Amniotic epithelial cell (primary cell): ENCODE results near the gene PKD1L1.
"Not testable (repeated sequence)": the region's sequence is repeated elsewhere in the genome, so short reads cannot be mapped to it uniquely, and the experiment has no call there.

ENCODE experiments used
- DNase-seq: peaks from one replicate; pipeline ENCODE4 v3.0.0-alpha.2; 2010; ENCODE audit warnings: low read depth

The PKD1L1 gene

GRCh38 chr7:47765373-47765979 is 182.8 kb downstream of the PKD1L1 start:
- no peak for DNase-seq

- DNase-seq = no peak
Observed at GRCh38 chr7:47764746-47765145, 183.5 kb downstream of the PKD1L1 start.

- DNase-seq = peak; percentile 79
Observed at GRCh38 chr7:47763063-47763974, 184.9 kb downstream of the PKD1L1 start.

- no peak for DNase-seq
Observed at GRCh38 chr7:47762746-47763062, 185.6 kb downstream of the PKD1L1 start.

GRCh38 chr7:47762207-47762606 is 186.1 kb downstream of the PKD1L1 start:
- DNase-seq = no peak

GRCh38 chr7:47759056-47759706 is 189.1 kb downstream of the PKD1L1 start:
- no peak for DNase-seq

- peak; percentile 47 for DNase-seq
Observed at GRCh38 chr7:47758546-47758945, 189.7 kb downstream of the PKD1L1 start.

GRCh38 chr7:47757921-47758411 is 190.3 kb downstream of the PKD1L1 start:
- DNase-seq = peak; percentile 94

- DNase-seq = no peak
Observed at GRCh38 chr7:47756636-47757035, 191.6 kb downstream of the PKD1L1 start.

- no peak for DNase-seq
Observed at GRCh38 chr7:47755248-47755647, 193.0 kb downstream of the PKD1L1 start.

- not testable (repeated sequence) for DNase-seq
Observed at GRCh38 chr7:47751724-47752123, 196.5 kb downstream of the PKD1L1 start.

- DNase-seq = peak; percentile 23
Observed at GRCh38 chr7:47751043-47751442, 197.2 kb downstream of the PKD1L1 start.

- no peak for DNase-seq
Observed at GRCh38 chr7:47748041-47748440, 200.2 kb downstream of the PKD1L1 start.

GRCh38 chr7:47747160-47747559 is 201.1 kb downstream of the PKD1L1 start:
- DNase-seq = no peak

GRCh38 chr7:47746468-47746867 is 201.8 kb downstream of the PKD1L1 start:
- no peak for DNase-seq

GRCh38 chr7:47744883-47745282 is 203.4 kb downstream of the PKD1L1 start:
- no peak for DNase-seq

- DNase-seq = peak; percentile 32
Observed at GRCh38 chr7:47743965-47744591, 204.2 kb downstream of the PKD1L1 start.

- no peak for DNase-seq
Observed at GRCh38 chr7:47741984-47742383, 206.3 kb downstream of the PKD1L1 start.

- DNase-seq = no peak
Observed at GRCh38 chr7:47739891-47740290, 208.4 kb downstream of the PKD1L1 start.

GRCh38 chr7:47739301-47739875 is 208.9 kb downstream of the PKD1L1 start:
- no peak for DNase-seq

- no peak for DNase-seq
Observed at GRCh38 chr7:47738563-47739166, 209.6 kb downstream of the PKD1L1 start.

GRCh38 chr7:47737601-47738000 is 210.7 kb downstream of the PKD1L1 start:
- DNase-seq = no peak
